Melanocyte of skin (primary cell): Measurements from ENCODE around the gene SHB. TPM values are rescaled to one million over a fixed set of nuclear protein-coding genes. Genes with fewer than 3 reads are reported as not detected.

Experiments used
- small RNA-seq, 2 donors: library from RNA; depleted of rRNA; stranded (forward); fragments of <200 nt; gene quantifications; one replicate each; pipeline ENCODE3, GENCODE V24; 2012
- total RNA-seq, 2 donors: library from RNA; depleted of rRNA; stranded (reverse); fragments of >200 nt; gene quantifications; 2 replicates each; pipeline ENCODE4 v1.2.3, GENCODE V29; 2012

Gene SHB
- 10 to 100 TPM; 14.8 to 29.0 TPM for total RNA-seq

GRCh38 chr9:38068701-38069628 lies at the start of gene SHB:
SHB (minus strand) TSS chr9:38069227; CDS start chr9:38068645, 582 bp downstream.

GRCh38 chr9:37903647-37904444 lies 165.2 kb downstream of the SHB start, which contains the start of gene SLC25A51:
SLC25A51 (minus strand) TSS chr9:37904127; CDS start chr9:37888550, 15,577 bp downstream.

Small RNAs within 50 kb of the gene (small RNA-seq; reads per million reads assigned to genes)
- 0 to 0.09 reads per million in 2 donors for gene RNU7-124P

Other genes with a start within 250 kb of the SHB start
- 10 to 100 TPM; 42.0 to 43.6 TPM for gene SLC25A51, start 165.1 kb downstream of the SHB start, total RNA-seq